Measurements from ENCODE around the gene UGT1A5. TPM values are rescaled to one million over a fixed set of nuclear protein-coding genes. Genes with fewer than 3 reads are reported as not detected.

UGT1A5 gene
- total RNA-seq, 1 donor from 2014 or later, result not detected

DNA sequence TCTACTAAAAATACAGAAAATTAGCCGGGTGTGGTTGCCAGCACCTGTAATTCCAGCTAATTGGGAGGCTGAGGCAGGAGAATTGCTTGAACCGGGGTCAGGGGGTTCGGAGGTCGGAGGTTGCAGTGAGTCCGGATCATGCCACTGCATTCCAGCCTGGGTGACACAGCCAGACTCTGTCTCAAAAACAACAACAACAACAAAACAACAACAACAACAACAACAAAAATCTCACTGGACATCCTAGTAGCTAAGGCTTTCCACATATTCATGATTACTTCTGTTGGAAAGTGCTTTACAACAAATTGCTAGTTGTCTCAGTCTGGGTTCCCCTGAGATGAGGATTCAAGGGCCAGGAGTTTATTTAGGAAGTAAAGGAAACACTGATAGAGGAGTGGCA is 61.1 kb downstream of the UGT1A5 start:
- H3K27ac Mint-ChIP-seq, result no peak overlapping the region
- DNase-seq (ENCODE audit: low spot score), result no peak
- Histone ChIP-seq H3K9me3 (ENCODE audit: low read depth) (no peaks in the 10 kb centered on the region), H3K4me3 (no peak overlapping the region), H4K20me1 (ENCODE audit: low read depth) (no peaks in the 10 kb centered on the region), H3K9ac (no peak overlapping the region), H3K27ac (no peak overlapping the region), H3K4me1 (no peaks in the 10 kb centered on the region), H3K79me2 (ENCODE audit: low read depth) (no peaks in the 10 kb centered on the region), H3F3A (ENCODE audit: low read depth) (no peaks in the 10 kb centered on the region), H2AFZ (replicated peaks) (no peak overlapping the region), H3K4me2 (no peak overlapping the region), H3K36me3 (no peaks in the 10 kb centered on the region), H3K27me3 (no peaks in the 10 kb centered on the region)
- peaks cover 26% of the 10 kb centered on the region for H3K9me3 Mint-ChIP-seq
- H3K4me1 Mint-ChIP-seq, result no peaks in the 10 kb centered on the region
- H3K36me3 Mint-ChIP-seq, result peaks cover 3% of the 10 kb centered on the region
- TF ChIP-seq, protein P1, sequence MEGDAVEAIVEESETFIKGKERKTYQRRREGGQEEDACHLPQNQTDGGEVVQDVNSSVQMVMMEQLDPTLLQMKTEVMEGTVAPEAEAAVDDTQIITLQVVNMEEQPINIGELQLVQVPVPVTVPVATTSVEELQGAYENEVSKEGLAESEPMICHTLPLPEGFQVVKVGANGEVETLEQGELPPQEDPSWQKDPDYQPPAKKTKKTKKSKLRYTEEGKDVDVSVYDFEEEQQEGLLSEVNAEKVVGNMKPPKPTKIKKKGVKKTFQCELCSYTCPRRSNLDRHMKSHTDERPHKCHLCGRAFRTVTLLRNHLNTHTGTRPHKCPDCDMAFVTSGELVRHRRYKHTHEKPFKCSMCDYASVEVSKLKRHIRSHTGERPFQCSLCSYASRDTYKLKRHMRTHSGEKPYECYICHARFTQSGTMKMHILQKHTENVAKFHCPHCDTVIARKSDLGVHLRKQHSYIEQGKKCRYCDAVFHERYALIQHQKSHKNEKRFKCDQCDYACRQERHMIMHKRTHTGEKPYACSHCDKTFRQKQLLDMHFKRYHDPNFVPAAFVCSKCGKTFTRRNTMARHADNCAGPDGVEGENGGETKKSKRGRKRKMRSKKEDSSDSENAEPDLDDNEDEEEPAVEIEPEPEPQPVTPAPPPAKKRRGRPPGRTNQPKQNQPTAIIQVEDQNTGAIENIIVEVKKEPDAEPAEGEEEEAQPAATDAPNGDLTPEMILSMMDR (IDR thresholded peaks at IDR 0.05), result no peak
- TF ChIP-seq EZH2phosphoT487 (IDR thresholded peaks at IDR 0.05), result no peak
- TF ChIP-seq EZH2 (IDR thresholded peaks at IDR 0.05), result no peak
- H3K27me3 Mint-ChIP-seq (ENCODE audit: insufficient read depth, low read depth), result peaks cover 7% of the 10 kb centered on the region
- H3K4me3 Mint-ChIP-seq, result no peak overlapping the region

DNA sequence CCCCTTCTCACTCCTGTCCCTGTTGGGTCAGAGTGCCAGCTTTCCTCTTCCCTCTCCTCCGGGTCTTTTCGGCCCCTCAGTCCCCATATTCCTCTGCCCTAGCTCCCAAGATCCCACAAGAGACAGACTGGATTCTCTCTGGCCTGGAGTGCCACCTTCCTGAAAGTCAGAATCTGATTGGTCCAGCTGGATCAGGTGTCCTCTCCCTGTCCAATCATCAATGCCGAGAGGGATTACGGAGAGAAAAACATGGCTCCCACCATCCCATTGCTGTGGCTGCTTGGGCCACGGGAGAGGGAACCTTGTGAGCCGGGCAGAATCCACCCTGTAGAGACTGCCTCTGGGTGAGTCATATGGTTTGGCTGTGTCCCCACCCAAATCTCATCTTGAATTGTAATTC is 62.7 kb downstream of the UGT1A5 start:
- Mint-ChIP-seq H3K4me1 (no peaks in the 10 kb centered on the region), H3K36me3 (peaks cover 3% of the 10 kb centered on the region), H3K27ac (no peak overlapping the region), H3K4me3 (no peak overlapping the region), H3K9me3 (peaks cover 23% of the 10 kb centered on the region), H3K27me3 (ENCODE audit: insufficient read depth, low read depth) (peaks cover 9% of the 10 kb centered on the region)
- no peaks in the 10 kb centered on the region for H4K20me1 ChIP-seq (ENCODE audit: low read depth)
- H3K4me1 ChIP-seq, result no peaks in the 10 kb centered on the region
- H2AFZ ChIP-seq (replicated peaks), result no peak overlapping the region
- H3K9me3 ChIP-seq (ENCODE audit: low read depth), result no peaks in the 10 kb centered on the region
- no peak overlapping the region for H3K4me3 ChIP-seq
- no peaks in the 10 kb centered on the region for H3K79me2 ChIP-seq (ENCODE audit: low read depth)
- DNase-seq (ENCODE audit: low spot score), result no peak
- H3K9ac ChIP-seq, result no peak overlapping the region
- TF ChIP-seq EZH2 (IDR thresholded peaks at IDR 0.05) (no peak), EZH2phosphoT487 (IDR thresholded peaks at IDR 0.05) (no peak)
- TF ChIP-seq, protein P1 (IDR thresholded peaks at IDR 0.05), result no peak
- no peak overlapping the region for H3K27ac ChIP-seq
- H3K4me2 ChIP-seq, result no peak overlapping the region
- H3K27me3 ChIP-seq, result no peaks in the 10 kb centered on the region
- H3K36me3 ChIP-seq, result no peaks in the 10 kb centered on the region
- no peaks in the 10 kb centered on the region for H3F3A ChIP-seq (ENCODE audit: low read depth)

DNA sequence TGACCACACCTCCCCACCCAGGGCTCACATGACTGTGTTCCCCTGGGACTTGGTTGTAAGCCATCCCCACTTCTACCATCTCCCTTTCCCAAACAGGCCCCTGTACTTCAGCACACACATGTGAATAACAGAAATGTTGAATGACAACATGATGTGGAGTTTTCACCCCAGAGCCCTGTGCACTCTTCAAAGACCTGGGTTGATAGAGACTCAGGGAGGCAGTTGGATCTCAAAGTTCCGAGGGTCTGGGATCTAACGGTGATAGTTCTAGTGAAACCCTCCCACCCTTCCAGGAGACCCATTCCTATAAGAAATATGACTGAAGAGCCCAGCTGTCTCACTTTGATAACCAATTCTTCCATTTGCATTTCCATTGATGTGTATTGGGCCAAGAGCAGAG is 65.3 kb downstream of the UGT1A5 start, which contains the start of gene MROH2A:
TSS of gene MROH2A (plus strand) at position 301 of the 400 bp plus-strand sequence. CDS start 1,029 bp downstream, outside the sequence.
- no peaks in the 10 kb centered on the region for H3K27me3 ChIP-seq
- H3K9me3 Mint-ChIP-seq, result peaks cover 16% of the 10 kb centered on the region
- no peak within 1 kb of the TSS for H3K27ac Mint-ChIP-seq
- no peaks in the 10 kb centered on the region for H3K4me1 Mint-ChIP-seq
- no peak for DNase-seq (ENCODE audit: low spot score)
- no peaks in the 10 kb centered on the region for H3F3A ChIP-seq (ENCODE audit: low read depth)
- no peak within 1 kb of the TSS for H3K4me3 Mint-ChIP-seq
- H3K4me3 ChIP-seq, result no peak within 1 kb of the TSS
- no peak within 1 kb of the TSS for H3K27ac ChIP-seq
- peaks cover 2% of the 10 kb centered on the region for H3K36me3 Mint-ChIP-seq
- no peaks in the 10 kb centered on the region for H3K9me3 ChIP-seq (ENCODE audit: low read depth)
- no peak within 1 kb of the TSS for H2AFZ ChIP-seq (replicated peaks)
- H3K9ac ChIP-seq, result no peak within 1 kb of the TSS
- TF ChIP-seq, protein P1 (IDR thresholded peaks at IDR 0.05), result no peak
- TF ChIP-seq EZH2phosphoT487 (IDR thresholded peaks at IDR 0.05) (no peak), EZH2 (IDR thresholded peaks at IDR 0.05) (no peak)
- no peaks in the 10 kb centered on the region for H4K20me1 ChIP-seq (ENCODE audit: low read depth)
- no peak within 1 kb of the TSS for H3K4me2 ChIP-seq
- no peaks in the 10 kb centered on the region for H3K4me1 ChIP-seq
- H3K36me3 ChIP-seq, result no peaks in the 10 kb centered on the region
- H3K27me3 Mint-ChIP-seq (ENCODE audit: insufficient read depth, low read depth), result peaks cover 7% of the 10 kb centered on the region
- no peaks in the 10 kb centered on the region for H3K79me2 ChIP-seq (ENCODE audit: low read depth)

Data from neural progenitor cell (in vitro differentiated cells).